HG02840 (cell line): ENCODE results near the gene TRAT1.
"Not testable (repeated sequence)": the region's sequence is repeated elsewhere in the genome, so short reads cannot be mapped to it uniquely, and the experiment has no call there.

Source experiments
- ATAC-seq: cut with Tn5 transposase; IDR thresholded peaks from one replicate; pipeline ENCODE4 v1.9.1; 2021; ENCODE audit warnings: mild to moderate bottlenecking, moderate library complexity, moderate number of reproducible peaks; ENCODE audit not compliant: unreplicated experiment, low FRiP score

TRAT1 gene, protein sequence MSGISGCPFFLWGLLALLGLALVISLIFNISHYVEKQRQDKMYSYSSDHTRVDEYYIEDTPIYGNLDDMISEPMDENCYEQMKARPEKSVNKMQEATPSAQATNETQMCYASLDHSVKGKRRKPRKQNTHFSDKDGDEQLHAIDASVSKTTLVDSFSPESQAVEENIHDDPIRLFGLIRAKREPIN

DNA sequence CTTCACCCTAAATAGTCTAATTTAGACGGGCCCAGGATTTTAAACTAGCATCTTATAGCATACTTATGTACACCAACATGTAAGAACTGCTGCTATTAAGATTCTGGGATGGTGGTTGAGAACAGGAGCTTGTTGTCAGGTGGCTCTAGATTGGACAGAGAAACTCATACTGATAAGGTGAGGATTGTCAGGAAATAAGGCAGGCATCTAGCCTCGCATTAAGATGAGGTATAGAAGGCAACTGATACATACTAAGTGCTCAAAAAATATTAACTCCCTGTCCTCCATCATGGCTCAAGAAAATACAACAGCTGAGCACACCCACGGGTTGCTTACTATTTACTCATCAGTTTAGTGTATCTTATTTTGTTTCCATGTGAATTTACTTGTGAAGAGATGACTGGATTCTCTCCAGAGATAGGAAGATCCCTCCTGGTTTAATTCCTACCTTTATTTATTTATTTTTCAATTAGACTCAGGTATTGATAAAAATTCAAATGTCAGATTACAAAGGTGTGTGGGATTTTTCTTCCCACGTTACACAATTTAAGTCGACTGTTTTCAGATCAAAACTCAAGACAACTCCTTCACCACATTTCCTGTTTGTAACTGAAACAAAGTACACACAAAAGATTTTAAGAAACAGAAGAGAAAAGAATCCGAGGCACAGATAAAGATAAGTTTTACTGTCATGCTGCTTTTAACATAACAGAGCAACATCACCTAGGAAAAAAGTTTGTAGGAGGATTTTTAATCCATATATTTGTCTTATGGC lies at the start of gene TRAT1:
Gene TRAT1, plus strand, starts transcription at position 664 of the 775 bp plus-strand sequence. CDS start 142 bp downstream, outside the sequence.
- ATAC-seq = no peak

DNA sequence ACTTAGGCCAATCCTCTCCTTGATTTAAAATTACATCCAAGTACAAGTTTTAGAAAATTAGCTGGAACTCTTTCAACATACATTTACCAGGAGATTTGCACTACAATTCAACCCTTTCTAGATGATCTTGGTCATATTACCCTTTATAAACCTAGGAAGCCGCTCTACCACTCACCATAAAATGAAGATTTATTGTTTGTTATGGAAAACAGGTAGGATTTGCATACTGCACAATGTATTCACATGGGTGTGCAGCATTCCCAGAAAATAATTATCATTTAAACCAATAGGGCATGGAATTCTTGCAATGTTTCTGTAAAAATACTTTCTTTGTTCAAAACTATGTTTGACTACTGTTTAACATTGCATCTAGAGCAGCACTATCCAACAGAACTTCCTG lies 46.9 kb upstream of the TRAT1 start:
- ATAC-seq = no peak

DNA sequence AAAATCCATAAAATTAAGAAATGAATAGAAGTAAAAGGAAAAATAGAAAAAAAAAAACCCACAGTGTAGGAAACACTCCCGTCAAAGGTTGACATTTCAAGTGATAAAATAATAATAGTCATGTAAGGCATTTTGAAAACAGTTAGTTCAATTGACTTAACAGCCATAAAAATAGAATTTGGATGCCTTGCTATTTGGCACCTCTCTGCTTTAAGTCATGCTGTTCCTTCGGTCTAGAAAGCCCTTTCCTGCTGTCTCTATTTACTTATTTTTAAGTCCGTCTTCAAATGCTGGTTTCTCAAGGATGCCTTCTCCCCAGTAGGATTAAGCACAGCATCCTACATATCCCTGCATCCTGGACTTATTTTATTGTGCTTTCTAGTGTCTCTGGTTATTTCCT lies 43.1 kb upstream of the TRAT1 start:
- ATAC-seq = no peak

DNA sequence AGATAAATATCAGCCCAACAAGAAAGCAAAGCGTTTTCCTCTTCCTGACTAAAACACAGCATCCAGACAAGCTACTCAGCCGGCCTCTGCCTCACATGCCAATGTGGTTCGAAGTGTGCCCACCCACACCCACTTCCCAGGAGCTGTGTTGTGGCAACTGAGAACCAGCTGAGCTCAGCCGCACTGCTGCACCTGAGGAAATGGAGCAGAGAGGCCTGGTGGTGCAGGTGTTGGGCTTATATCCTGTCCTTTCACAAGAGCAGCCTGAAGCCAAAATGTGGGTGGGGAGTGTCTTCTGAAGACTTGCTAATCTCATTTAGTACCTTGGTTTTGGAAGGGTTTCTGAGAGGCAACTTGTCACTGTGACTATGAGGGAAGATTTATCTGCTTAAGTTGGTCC lies 42.4 kb upstream of the TRAT1 start:
- ATAC-seq = no peak

DNA sequence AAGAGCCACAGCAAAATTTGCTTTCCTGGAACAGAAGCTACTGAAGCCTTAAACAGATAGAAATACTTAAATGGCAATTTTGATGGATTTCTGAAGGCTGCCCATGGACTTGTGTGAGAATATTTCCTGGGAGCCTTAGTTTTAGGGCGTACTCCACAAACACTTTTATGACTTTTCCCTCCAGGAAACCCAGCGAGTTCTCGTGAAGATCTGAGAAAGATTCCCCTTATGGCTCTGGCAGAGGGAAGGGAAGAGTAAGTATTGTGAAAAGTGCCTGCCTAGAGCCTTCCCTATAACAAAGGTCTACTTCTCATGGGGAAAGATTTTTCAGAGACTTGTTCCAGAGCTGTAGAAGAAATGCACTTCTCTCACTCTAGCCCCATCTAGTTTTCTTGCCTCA lies 31.1 kb upstream of the TRAT1 start:
- no peak for ATAC-seq

DNA sequence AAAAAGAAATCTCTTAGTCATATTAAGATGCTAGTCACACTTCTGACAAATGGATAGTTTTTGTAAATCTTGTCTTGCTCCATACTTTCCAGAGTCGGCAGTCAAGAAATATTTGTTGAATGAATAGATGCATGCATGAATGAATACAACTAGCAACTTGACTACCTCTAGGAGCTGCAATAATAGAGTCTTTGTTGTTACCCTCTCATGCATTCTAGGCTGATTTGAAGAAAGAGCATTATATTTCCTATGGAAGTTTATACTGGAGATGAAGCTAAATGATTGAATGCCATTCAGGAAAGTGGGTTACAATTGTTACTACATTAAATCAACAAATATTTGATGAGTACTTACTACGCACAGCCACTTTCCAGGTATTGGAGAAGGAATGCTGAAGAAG lies 18.1 kb upstream of the TRAT1 start:
- no peak for ATAC-seq

DNA sequence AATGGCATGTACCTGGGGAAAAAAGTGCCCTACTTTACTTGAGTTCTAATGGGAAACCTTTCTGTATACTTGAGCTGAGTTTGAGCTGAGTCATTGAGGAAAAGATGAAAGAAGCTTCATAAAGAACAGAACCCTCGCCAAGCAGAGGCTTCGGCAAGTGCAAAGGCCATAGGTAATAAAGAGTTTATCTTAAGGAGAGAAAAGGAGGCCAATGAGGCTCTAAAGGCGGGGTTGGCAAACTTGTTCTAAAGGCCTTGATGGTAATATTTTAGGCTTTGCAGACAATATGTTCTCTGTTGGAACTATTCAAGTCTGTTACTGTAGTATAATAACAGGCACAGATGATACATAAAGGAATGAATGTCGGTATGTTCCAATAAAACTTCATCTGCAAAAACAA lies 17.6 kb upstream of the TRAT1 start:
- no peak for ATAC-seq

DNA sequence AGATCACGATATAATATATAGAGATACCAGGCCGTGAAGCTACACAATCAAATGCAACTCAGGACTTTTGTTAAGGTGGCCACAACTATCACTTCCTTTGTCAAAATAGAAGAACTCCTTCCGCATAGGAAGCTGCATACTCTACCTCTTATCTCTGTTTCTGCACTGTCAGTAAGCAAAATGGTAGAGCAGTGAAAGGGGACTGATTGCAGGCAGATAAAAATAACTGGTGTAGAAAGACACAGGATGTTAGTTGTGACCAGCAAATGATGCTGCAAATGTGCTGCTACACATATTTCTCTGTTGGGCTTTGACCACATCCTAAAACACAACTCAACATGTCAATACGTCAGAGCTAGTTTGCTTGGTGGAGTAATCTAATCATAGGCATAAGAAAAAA lies 16.3 kb upstream of the TRAT1 start:
- no peak for ATAC-seq

DNA sequence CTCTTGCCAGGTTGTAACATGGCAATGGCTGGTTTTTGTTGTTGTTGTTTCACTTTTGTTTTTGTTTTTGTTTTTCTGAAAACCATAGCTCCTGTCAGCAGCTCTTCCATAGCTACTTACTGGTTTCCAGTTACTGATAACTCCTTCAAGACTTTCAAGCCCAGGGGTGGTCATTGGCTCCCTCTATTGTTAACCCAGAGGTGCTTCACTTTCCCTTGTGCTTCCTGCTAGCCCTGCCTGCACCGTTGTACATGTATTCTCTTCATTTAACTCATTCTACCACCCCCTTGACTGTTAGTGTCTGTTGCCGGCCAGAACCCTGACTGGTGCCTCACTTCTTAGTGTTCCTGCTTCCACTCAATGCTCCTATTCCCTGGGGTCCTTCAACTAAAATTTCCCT lies 4.2 kb upstream of the TRAT1 start:
- no peak for ATAC-seq

DNA sequence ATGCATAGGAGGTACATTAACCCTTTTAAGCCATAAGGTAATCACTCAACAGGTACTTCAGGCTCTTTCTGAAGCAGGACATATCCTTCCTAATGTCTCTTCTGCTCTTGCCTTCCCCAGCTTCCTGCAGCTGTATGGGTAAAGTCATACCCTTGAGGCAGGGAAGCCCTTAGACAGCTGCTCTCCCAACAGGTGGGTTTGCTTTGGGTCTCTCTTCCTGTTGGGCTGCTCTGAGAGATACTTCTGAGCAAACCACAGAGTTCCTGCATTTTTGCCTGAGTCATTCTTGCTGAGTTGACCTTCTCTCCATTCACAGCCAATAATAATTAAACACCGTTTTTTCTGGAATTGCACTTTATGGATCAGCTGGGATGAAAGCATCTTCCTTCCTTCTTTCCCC lies 2.0 kb upstream of the TRAT1 start:
- no peak for ATAC-seq

DNA sequence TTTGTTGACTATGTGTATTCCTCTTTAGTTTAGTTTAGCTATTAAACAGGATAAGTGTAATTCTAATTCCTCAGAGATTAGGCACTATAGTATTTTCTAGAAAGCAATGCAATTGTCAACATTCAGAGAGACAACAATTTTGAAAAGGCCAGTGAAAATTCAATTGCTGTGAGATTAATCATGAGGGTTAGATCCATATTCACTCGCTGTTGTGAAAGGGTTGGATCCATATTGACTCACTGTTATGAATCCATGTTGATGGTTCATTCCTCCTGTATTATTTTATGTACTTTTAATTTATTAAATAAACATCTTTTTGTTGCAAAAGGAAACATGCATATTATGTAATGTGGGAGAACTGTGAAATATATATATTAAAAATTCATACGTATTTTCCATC lies 641 bp downstream of the TRAT1 start:
- no peak for ATAC-seq

DNA sequence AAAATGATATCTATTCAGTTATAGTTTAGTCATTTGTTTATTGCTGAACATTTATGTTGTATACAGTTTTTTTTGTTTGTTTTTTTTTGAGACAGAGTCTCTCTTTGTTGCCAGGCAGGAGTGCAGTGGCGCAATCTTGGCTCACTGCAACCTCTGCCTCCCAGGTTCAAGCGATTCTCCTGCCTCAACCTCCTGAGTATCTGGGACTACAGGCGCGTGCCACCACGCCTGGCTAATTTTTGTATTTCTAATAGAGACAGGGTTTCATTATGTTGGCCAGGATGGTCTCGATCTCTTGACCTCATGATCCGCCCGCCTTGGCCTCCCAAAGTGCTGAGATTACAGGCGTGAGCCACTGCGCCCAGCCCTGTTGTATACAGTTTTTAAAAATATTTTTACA lies 1.2 kb downstream of the TRAT1 start:
- ATAC-seq = not testable (repeated sequence)

DNA sequence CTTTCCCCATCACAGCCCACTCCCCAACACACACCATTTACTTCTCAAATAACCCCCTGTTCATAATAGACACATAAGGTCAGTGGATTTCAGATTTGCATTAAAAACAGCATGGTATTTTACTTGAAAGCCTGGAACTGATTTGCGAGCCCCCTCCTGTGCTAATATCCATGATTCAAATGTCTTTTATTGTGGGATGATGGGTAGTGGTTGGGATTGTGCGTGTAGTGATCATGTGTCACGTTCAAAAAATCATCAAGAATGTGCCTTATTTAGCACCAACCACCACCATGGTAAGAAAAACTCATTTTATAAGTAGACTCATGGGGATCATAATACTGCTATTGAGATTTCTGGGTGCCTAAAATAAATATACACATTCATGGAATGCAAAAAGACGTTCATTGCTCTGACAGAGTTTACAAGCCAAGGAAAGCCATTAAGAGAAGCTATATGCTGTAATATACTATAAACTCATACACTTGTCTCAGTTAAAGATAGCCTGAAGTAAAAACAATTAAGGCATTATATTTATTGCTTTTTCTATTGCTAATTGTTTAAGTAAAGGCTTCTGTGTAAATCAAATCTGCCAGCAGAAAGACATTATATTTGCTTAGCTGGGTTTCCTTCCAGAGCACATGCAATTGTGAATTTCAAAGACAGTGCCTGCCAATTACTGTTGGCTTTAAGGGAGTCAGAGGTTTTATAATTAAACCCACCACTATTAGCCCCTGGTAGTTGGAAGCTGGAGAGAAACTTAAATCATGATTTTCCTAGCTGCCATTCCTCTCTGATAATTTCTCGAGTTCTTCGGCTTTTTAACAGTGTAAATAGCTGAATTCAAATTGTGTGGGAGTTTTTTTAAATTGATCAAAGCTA lies 4.0 kb downstream of the TRAT1 start:
- no peak for ATAC-seq

DNA sequence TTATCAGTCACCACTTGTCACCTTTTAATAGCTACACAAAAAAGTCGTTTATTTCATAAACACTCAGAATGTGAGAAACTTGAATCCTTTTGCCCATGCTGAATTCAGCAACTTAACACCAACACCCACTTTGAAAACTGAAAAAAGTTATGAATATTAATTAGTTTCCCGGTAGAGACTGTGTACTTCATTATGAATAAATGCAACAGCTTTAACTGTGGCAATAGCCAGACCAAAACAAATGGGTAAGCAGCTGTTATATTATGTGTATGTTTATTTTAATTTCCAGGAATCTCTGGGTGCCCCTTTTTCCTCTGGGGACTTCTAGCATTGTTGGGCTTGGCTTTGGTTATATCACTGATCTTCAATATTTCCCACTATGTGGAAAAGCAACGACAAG lies 7.8 kb downstream of the TRAT1 start:
- no peak for ATAC-seq

DNA sequence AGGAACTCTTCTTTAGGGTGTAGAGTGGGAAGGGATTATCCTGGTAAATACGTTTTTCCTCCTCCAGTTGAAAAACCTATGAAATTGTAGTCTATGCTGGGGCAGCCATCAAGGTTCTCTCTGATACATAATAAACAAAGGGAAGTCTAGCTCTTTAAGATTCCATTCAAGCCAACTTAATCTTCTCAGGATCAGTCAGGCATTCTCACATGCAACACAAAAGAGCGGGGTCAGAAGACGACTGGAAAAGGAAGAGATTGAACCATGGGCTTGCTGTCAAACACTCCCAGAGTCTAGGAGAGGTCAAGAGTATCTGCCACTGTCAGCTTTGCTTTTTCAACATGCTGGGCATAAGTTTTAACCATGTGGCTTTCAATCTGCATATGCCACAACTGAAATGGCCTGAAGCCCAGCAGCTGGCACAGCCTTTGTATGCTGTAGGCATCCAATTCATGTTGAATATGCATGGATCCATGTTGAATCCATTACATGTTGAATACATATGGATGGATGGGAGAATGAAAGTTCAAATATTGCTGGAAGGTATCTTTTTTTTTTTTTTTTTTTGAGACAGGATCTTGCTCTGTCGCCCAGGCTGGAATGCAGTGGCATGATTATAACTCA lies 8.5 kb downstream of the TRAT1 start:
- ATAC-seq = no peak

DNA sequence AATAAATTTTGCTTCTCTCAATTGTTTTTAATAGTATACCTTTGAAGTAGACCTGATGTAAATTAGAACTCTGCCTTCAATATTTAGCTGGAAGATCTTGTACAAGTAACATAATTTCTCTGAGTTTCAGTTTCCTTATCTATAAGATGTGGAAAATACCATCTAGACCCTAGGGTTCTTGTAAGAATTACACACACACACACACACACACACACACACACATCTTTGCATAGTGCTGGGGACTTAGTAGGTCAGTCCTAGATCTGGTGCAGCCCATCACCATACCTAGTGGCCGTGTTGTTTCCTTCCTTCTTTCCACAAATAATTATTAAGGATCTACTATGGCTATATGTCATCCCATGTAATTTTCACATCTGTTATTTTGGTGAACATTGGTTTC lies 11.0 kb downstream of the TRAT1 start:
- no peak for ATAC-seq

DNA sequence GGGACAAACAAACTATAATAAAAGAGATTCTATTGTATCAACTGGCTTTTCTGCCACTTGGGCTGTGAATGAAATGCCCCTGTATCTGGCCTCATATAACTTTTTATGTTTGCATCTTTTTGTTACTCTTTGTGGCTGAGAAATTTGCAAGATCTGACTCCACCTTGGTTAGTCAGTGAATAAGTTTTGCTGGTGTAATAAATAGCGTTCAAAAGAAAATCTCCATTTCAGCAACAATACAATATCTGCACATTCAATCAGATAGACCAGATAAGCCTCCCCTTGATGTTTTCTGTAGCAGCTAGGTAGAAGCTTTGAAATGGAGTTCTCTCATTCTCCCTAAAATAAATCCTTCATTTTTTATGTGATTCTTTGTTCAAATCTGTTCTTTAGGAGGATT lies 12.0 kb downstream of the TRAT1 start:
- no peak for ATAC-seq

DNA sequence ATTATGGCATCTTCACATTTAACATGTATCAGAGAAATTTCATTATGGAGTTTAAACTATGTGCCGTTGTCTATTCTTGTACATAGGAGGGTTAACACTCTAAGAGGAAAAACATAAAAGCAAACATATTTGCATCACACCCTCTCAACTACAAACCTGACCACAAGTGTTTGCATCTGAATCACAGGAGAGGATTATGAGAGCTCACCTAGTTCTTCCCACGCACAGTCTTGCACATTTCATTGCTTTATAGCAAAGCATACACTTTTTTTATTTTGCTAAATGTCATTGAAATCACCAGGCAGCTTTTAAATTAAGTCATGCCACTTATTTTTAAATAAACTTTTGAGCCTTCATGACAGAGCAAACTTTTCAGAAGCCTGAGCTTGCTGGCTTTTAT lies 12.5 kb downstream of the TRAT1 start:
- ATAC-seq = no peak

DNA sequence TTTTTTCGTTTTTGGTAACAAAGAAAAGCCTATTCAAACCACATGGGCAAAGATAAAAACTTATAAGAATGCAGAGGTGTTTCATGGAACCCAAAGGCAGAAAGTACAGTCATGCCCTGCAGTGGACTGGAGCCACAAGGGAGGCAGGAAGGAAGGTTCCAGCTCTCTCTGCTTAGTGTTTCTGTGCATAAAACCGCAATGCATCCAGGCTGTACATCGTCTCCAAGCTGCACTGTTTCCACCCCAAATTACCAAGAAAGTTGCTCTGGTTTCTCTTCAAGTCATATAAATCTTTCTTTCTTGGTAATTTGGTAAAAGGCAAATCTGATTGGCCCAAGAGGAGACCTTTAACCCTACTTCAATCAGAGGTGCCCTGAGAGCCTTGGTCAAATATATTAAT lies 15.8 kb downstream of the TRAT1 start:
- ATAC-seq = no peak

DNA sequence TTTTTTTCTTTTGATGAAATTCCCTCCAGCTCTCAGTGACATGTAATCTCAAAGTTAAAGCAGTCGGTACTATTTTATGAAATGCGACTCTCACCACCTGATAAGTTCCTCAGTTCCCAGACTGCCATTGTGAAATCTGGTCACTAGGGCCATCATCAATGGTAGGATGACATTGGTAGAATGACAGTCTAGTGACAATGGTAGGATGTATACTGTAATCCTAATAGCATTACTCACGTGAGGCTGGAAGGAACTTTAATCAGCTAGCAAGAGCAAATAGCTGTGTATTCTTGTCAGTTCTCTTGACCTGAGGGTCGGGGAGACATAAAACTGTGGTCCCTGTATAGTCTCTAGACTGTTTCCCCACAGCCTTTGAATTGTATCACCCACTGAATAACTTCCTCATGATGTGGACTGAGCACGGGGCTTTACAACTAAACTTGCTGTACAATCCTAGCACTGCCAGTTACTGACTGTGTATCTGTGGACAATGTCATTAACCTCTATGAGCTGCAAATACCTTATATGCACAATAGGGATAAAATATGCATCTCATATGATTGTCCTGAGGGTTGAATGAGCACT lies 23.2 kb downstream of the TRAT1 start:
- ATAC-seq = no peak

DNA sequence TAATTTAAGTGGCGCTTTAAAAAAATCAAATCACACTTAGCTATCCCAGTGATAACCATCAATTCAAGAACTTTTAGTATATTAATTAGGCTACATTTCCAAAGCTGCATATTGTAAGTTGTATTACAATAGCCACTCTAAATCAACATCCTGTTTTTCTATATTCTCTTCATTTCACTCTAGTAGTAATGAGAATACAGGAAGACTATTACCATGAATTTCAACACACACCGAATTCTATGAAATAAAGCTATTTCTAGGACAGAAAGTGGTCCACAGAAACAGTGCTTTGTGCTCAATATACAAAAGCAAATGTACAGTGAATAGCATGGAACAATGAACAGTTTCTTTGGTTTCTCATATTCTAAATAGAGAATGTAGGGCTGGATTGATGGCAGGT lies 24.6 kb downstream of the TRAT1 start:
- ATAC-seq = no peak
